Measurements from ENCODE around the gene FAM120A.

FAM120A gene

DNA sequence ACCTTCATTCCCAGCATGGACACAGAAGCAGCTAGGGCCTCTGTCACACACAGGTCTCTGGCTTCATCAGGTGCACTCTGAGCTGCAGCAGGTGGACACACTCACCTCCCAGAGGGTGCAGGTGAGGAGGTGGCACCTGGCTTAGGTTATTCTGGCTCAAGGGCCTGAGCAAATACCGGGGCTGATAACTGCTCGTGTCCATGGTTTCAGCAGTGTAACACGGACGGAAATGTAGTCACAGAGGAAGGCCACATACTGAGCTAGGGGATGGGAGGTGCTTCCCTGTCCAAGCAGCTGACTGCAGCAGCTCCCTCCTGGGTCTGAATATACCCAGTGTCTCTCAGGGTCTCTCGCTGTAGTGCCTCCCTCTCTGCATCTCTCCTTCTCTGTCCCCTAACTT lies 130.6 kb downstream of the FAM120A start:
- 0 out of 2 replicates have a peak, but pooled peaks cover 4% of the 10 kb centered on the region for H3K9me3 ChIP-seq (ENCODE audit: insufficient read depth, low read depth, low read length)
- no peak overlapping the region for H2AFZ ChIP-seq (ENCODE audit: low read length)
- TF ChIP-seq EZH2phosphoT487 (IDR thresholded peaks at IDR 0.05; ENCODE audit: borderline replicate concordance), result no peak
- TF ChIP-seq, protein P1, sequence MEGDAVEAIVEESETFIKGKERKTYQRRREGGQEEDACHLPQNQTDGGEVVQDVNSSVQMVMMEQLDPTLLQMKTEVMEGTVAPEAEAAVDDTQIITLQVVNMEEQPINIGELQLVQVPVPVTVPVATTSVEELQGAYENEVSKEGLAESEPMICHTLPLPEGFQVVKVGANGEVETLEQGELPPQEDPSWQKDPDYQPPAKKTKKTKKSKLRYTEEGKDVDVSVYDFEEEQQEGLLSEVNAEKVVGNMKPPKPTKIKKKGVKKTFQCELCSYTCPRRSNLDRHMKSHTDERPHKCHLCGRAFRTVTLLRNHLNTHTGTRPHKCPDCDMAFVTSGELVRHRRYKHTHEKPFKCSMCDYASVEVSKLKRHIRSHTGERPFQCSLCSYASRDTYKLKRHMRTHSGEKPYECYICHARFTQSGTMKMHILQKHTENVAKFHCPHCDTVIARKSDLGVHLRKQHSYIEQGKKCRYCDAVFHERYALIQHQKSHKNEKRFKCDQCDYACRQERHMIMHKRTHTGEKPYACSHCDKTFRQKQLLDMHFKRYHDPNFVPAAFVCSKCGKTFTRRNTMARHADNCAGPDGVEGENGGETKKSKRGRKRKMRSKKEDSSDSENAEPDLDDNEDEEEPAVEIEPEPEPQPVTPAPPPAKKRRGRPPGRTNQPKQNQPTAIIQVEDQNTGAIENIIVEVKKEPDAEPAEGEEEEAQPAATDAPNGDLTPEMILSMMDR (conservative IDR thresholded peaks at IDR 0.05; ENCODE audit: low read length), result no peak
- no peak overlapping the region for H3K4me3 ChIP-seq (ENCODE audit: low read length, poor library complexity, severe bottlenecking)
- H3K36me3 ChIP-seq (ENCODE audit: insufficient read depth, low read length), result no peaks in the 10 kb centered on the region
- peaks cover 98% of the 10 kb centered on the region for H3K79me2 ChIP-seq (ENCODE audit: insufficient read depth, low read length)
- H3K27me3 ChIP-seq (ENCODE audit: insufficient read depth, low read length, poor library complexity, severe bottlenecking), result no peaks in the 10 kb centered on the region
- no peaks in the 10 kb centered on the region for H3F3A ChIP-seq (ENCODE audit: low read depth)
- peaks cover 41% of the 10 kb centered on the region for H4K20me1 ChIP-seq (ENCODE audit: insufficient read depth, low read length, poor library complexity, severe bottlenecking)
- no peak overlapping the region for H3K9ac ChIP-seq (ENCODE audit: low read depth, low read length, poor library complexity, severe bottlenecking)
- peak overlapping the region; percentile 90 for H3K4me2 ChIP-seq (ENCODE audit: low read depth, low read length, poor library complexity, severe bottlenecking)
- no peaks in the 10 kb centered on the region for H3K9me2 ChIP-seq (replicated peaks; ENCODE audit: low read depth, low read length)
- H3K4me1 ChIP-seq (ENCODE audit: insufficient read depth, low read length, poor library complexity, severe bottlenecking), result peaks cover 46% of the 10 kb centered on the region

DNA sequence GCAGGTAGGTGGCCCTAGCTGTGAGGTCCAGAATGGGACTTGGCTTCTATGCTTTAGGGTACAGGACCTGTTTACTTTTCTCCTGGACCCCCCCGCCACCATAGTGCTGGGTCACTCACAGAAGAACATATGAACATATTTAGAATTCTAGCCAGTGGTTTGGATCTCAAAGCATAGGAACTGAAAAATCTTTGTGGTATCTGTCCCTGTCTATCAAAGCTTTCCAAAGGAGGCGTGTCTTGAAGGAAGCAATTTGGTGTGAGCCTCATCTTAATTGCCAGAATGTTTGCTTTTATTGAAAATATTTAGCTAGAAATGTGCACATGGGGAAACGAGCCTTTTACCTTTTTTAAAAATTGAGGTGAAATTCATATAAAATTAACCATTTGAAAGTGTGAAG lies 131.1 kb downstream of the FAM120A start:
- Histone ChIP-seq H3K9me3 (ENCODE audit: insufficient read depth, low read depth, low read length) (0 out of 2 replicates have a peak, but pooled peaks cover 4% of the 10 kb centered on the region), H3K4me1 (ENCODE audit: insufficient read depth, low read length, poor library complexity, severe bottlenecking) (peaks cover 42% of the 10 kb centered on the region), H3F3A (ENCODE audit: low read depth) (no peaks in the 10 kb centered on the region), H3K4me2 (ENCODE audit: low read depth, low read length, poor library complexity, severe bottlenecking) (peak overlapping the region; percentile 90), H3K4me3 (ENCODE audit: low read length, poor library complexity, severe bottlenecking) (no peak overlapping the region), H3K79me2 (ENCODE audit: insufficient read depth, low read length) (peaks cover 98% of the 10 kb centered on the region), H3K27me3 (ENCODE audit: insufficient read depth, low read length, poor library complexity, severe bottlenecking) (no peaks in the 10 kb centered on the region), H3K9me2 (replicated peaks; ENCODE audit: low read depth, low read length) (no peaks in the 10 kb centered on the region), H2AFZ (ENCODE audit: low read length) (no peak overlapping the region), H4K20me1 (ENCODE audit: insufficient read depth, low read length, poor library complexity, severe bottlenecking) (peaks cover 41% of the 10 kb centered on the region), H3K9ac (ENCODE audit: low read depth, low read length, poor library complexity, severe bottlenecking) (no peak overlapping the region), H3K36me3 (ENCODE audit: insufficient read depth, low read length) (no peaks in the 10 kb centered on the region)
- TF ChIP-seq, protein P1 (conservative IDR thresholded peaks at IDR 0.05; ENCODE audit: low read length), result no peak
- TF ChIP-seq EZH2phosphoT487 (IDR thresholded peaks at IDR 0.05; ENCODE audit: borderline replicate concordance), result no peak

DNA sequence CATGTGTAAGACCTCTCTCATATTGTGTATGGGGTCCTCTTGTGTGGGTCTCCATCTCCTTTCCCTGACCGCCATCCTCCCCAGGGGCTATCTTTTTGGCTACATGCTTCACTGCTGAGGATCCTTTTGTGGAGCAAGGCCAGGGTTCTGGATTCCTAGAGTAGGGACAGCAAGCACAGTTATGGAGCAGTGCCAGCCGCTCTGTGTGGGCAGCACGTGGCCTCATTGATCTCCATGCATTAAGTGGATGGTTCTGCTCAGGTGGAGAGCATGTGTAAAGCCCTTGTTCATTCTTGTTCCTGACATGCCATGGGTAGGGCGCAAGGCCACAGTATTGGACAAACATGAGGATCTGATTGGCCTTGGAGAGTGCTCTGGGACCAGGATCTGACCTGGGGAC lies 133.8 kb downstream of the FAM120A start:
- H4K20me1 ChIP-seq (ENCODE audit: insufficient read depth, low read length, poor library complexity, severe bottlenecking), result peaks cover 20% of the 10 kb centered on the region
- H3K79me2 ChIP-seq (ENCODE audit: insufficient read depth, low read length), result peaks cover 93% of the 10 kb centered on the region
- peaks cover 24% of the 10 kb centered on the region for H3K4me1 ChIP-seq (ENCODE audit: insufficient read depth, low read length, poor library complexity, severe bottlenecking)

More for the DNA sequence above, 133.8 kb downstream of the FAM120A start:
- TF ChIP-seq, protein P1 (conservative IDR thresholded peaks at IDR 0.05; ENCODE audit: low read length), result no peak
- Histone ChIP-seq H2AFZ (ENCODE audit: low read length) (no peak overlapping the region), H3K36me3 (ENCODE audit: insufficient read depth, low read length) (no peaks in the 10 kb centered on the region), H3K9me2 (replicated peaks; ENCODE audit: low read depth, low read length) (no peaks in the 10 kb centered on the region), H3K9ac (ENCODE audit: low read depth, low read length, poor library complexity, severe bottlenecking) (no peak overlapping the region), H3K9me3 (ENCODE audit: insufficient read depth, low read depth, low read length) (0 out of 2 replicates have a peak, but pooled peaks cover 4% of the 10 kb centered on the region), H3K27me3 (ENCODE audit: insufficient read depth, low read length, poor library complexity, severe bottlenecking) (no peaks in the 10 kb centered on the region), H3K4me2 (ENCODE audit: low read depth, low read length, poor library complexity, severe bottlenecking) (no peak overlapping the region), H3K4me3 (ENCODE audit: low read length, poor library complexity, severe bottlenecking) (no peak overlapping the region), H3F3A (ENCODE audit: low read depth) (no peaks in the 10 kb centered on the region)
